HCT116 (cell line): Measurements from ENCODE around the gene NFE2. TPM values are rescaled to one million over a fixed set of nuclear protein-coding genes. Genes with fewer than 3 reads are reported as not detected.
A peak's percentile ranks its signal among the peaks of the same experiment; 100 is the strongest.
"Not testable (repeated sequence)": the region's sequence is repeated elsewhere in the genome, so short reads cannot be mapped to it uniquely, and the experiment has no call there.

Experiments used
- ATAC-seq: fragments of 200-7000 bp; cut with Tn5 transposase; 2 replicates; pipeline ENCODE4 v1.9.1; 2020; ENCODE audit warnings: mild to moderate bottlenecking, moderate library complexity
- BruUV-seq: library from RNA; stranded (reverse); fragments of 400-500 nt; replicated peaks from 2 replicates; lab custom pipeline; 2021; lab: Mats Ljungman, UMichigan
- CTCF ChIA-PET: fragments of 300-600 bp; sonication (Branson Sonifier 250); formaldehyde crosslinking; loops from one replicate; lab custom pipeline; 2021; ENCODE audit warnings: antibody characterized with exemption; lab: Charles Lee
- POLR2A ChIA-PET: fragments of 300-600, 350-600 bp; sonication (Branson Sonifier 250); formaldehyde crosslinking; loops from one replicate; lab custom pipeline; 2021; ENCODE audit warnings: antibody characterized with exemption; lab: Charles Lee
- RAD21 ChIA-PET, 2 experiments: fragments of 300-600 bp; sonication (Branson Sonifier 250); formaldehyde crosslinking; loops; one replicate each; lab custom pipeline; 2023; ENCODE audit warnings: low total read pairs in 2 of 2; ENCODE audit not compliant: uncharacterized antibody in 2 of 2, unreplicated experiment in 2 of 2, low non-redundant PET in 1 of 2; lab: Charles Lee
- DNase-seq: peaks from one replicate; pipeline ENCODE4 v3.0.0-alpha.2; 2010; ENCODE audit warnings: low read depth, low spot score
- H2AFZ ChIP-seq: fragments of 200-600 bp; shearing (Covaris generic), sonication (generic); 2 replicates; pipeline ENCODE4 v1.6.1; 2017; ENCODE audit warnings: low read depth, mixed run types, mixed read lengths, antibody characterized with exemption, low read length; ENCODE audit not compliant: poor library complexity, severe bottlenecking
- H3K27ac ChIP-seq: 2 replicates; pipeline ENCODE4 v1.5.1; 2012; ENCODE audit warnings: low read depth, low read length
- H3K27me3 ChIP-seq: fragments of 200-600 bp; sonication (generic); 2 replicates; pipeline ENCODE4 v1.6.1; 2016; ENCODE audit warnings: mixed run types, low read length, mixed read lengths; ENCODE audit not compliant: insufficient read depth
- H3K36me3 ChIP-seq, 2 experiments: fragments of 200-500 bp in 1 of 2; fragments of 200-600 bp in 1 of 2; sonication (Bioruptor generic) in 1 of 2; sonication (generic) in 1 of 2; 2 replicates each; pipeline versions ENCODE4 v1.5.1 to v1.6.1; 2014 to 2016; ENCODE audit warnings: low read length in 2 of 2, inconsistent platforms in 1 of 2, mixed read lengths in 1 of 2, mixed run types in 1 of 2; ENCODE audit not compliant: insufficient read depth in 2 of 2, control insufficient read depth in 1 of 2
- H3K4me1 ChIP-seq, 2 experiments: fragments of 200-600 bp in 1 of 2; sonication (generic) in 1 of 2; 2 replicates each; pipeline versions ENCODE4 v1.5.1 to v1.6.1; 2012 to 2017; ENCODE audit warnings: low read length in 2 of 2, inconsistent platforms in 1 of 2, mild to moderate bottlenecking in 1 of 2, mixed read lengths in 1 of 2, mixed run types in 1 of 2, moderate library complexity in 1 of 2; ENCODE audit not compliant: insufficient read depth in 2 of 2, control insufficient read depth in 1 of 2
- H3K4me2 ChIP-seq: fragments of 200-600 bp; sonication (generic); 2 replicates; pipeline ENCODE4 v1.6.1; 2017; ENCODE audit warnings: mixed run types, low read length, mixed read lengths
- H3K4me3 ChIP-seq, 2 experiments: fragments of 200-600 bp in 1 of 2; sonication (generic) in 1 of 2; replicated peaks in 1 of 2; 2 replicates each; pipeline ENCODE4 v1.5.1; 2011 to 2016; ENCODE audit warnings: low read length in 2 of 2, control low read depth in 1 of 2, low read depth in 1 of 2, mild to moderate bottlenecking in 1 of 2, mixed read lengths in 1 of 2, mixed run types in 1 of 2
- H3K79me2 ChIP-seq: fragments of 200-600 bp; sonication (generic); 2 replicates; pipeline ENCODE4 v1.6.1; 2017; ENCODE audit warnings: mild to moderate bottlenecking, mixed run types, low read length, moderate library complexity, mixed read lengths; ENCODE audit not compliant: insufficient read depth
- H3K9ac ChIP-seq: fragments of 200-600 bp; sonication (generic); 2 replicates; pipeline ENCODE4 v1.6.1; 2016; ENCODE audit warnings: low read length, mixed read lengths
- H3K9me2 ChIP-seq: fragments of 200-600 bp; sonication (generic), shearing (Covaris generic); 2 replicates; pipeline ENCODE4 v1.6.1; 2017; ENCODE audit warnings: mixed run types, mild to moderate bottlenecking, moderate library complexity; ENCODE audit not compliant: insufficient read depth
- H3K9me3 ChIP-seq, 2 experiments: fragments of 200-500 bp in 1 of 2; fragments of 200-600 bp in 1 of 2; sonication (Bioruptor generic) in 1 of 2; sonication (generic) in 1 of 2; 2 replicates each; pipeline ENCODE4 v1.6.1; 2014 to 2017; ENCODE audit warnings: low read length in 2 of 2, mixed read lengths in 2 of 2, inconsistent platforms in 1 of 2, low read depth in 1 of 2, mild to moderate bottlenecking in 1 of 2, mixed run types in 1 of 2, moderate library complexity in 1 of 2; ENCODE audit not compliant: control insufficient read depth in 1 of 2, insufficient read depth in 1 of 2
- H4K20me1 ChIP-seq: fragments of 200-600 bp; sonication (generic), shearing (Covaris generic); 2 replicates; pipeline ENCODE4 v1.6.1; 2017; ENCODE audit warnings: mixed run types, mild to moderate bottlenecking, moderate library complexity; ENCODE audit not compliant: insufficient read depth
- EZH2 ChIP-seq: fragments of 200-600 bp; sonication (generic); IDR thresholded peaks from 2 replicates; pipeline ENCODE4 v1.6.1; 2017; ENCODE audit warnings: antibody characterized with exemption, mixed run types
- POLR2A ChIP-seq: IDR thresholded peaks from 2 replicates; pipeline ENCODE4 v1.7.0; 2011; ENCODE audit warnings: borderline replicate concordance; ENCODE audit not compliant: insufficient read depth, insufficient read length; ENCODE audit errors: extremely low read depth
- POLR2AphosphoS5 ChIP-seq: IDR thresholded peaks from 2 replicates; pipeline ENCODE4 v1.6.1; 2011; ENCODE audit warnings: mild to moderate bottlenecking, low read depth, low read length, moderate library complexity
- SRF ChIP-seq: IDR thresholded peaks from 2 replicates; pipeline ENCODE4 v1.6.1; 2012; ENCODE audit warnings: low read depth
- TCF7L2 ChIP-seq: IDR thresholded peaks from 2 replicates; pipeline ENCODE4 v1.7.0; 2011; ENCODE audit warnings: borderline replicate concordance, inconsistent platforms; ENCODE audit not compliant: insufficient read depth, insufficient read length; ENCODE audit errors: extremely low read depth
- YY1 ChIP-seq: IDR thresholded peaks from 2 replicates; pipeline ENCODE4 v1.6.1; 2011; ENCODE audit warnings: low read length, low read depth, moderate library complexity, mild to moderate bottlenecking; ENCODE audit not compliant: insufficient replicate concordance; ENCODE audit errors: extremely low read depth
- ZFX ChIP-seq: fragments of 450-650 bp; IDR thresholded peaks from 2 replicates; pipeline ENCODE4 v1.6.1; 2017
- intact Hi-C: fragments of 100-400 bp; cut with micrococcal nuclease; formaldehyde crosslinking; loops from 2 replicates; pipeline ENCODE4 v1.10.0; 2022
- total RNA-seq: library from RNA; stranded (reverse); gene quantifications from one replicate; pipeline ENCODE4 v1.2.1, GENCODE V29; 2021; ENCODE audit not compliant: unreplicated experiment

NFE2 gene
- total RNA-seq, 1 experiment from 2014 or later: 1.3 TPM

- Histone ChIP-seq H4K20me1 (peaks cover 35% of the 10 kb centered on the region), H3K27ac (peak overlapping the region; percentile 93), H3K4me1 (peaks cover 17 to 55% of the 10 kb centered on the region in 2 experiments), H3K9ac (peak overlapping the region; percentile 97), H3K4me2 (peak overlapping the region; percentile 88), H3K36me3 (peaks cover 36 to 62% of the 10 kb centered on the region in 2 experiments), H3K4me3 (peak overlapping the region; percentile 81 to 96), H3K79me2 (peaks cover 85% of the 10 kb centered on the region)
- ChIA-PET CTCF (interaction anchor here (1.5 to 2.5 kb wide), 2 partner anchors 13 to 29 kb away, joined by 5 to 16 read pairs; no protein-coding TSS in a partner anchor), POLR2A (interaction anchor here (1.0 to 2.8 kb wide), 6 partner anchors 9 to 52 kb away, joined by 5 to 73 read pairs (median 18); partner anchors contain the start of gene COPZ1)
- ATAC-seq, DNase-seq, BruUV-seq, RAD21 ChIA-PET, intact Hi-C loops, H3K9me3 ChIP-seq, H3K27me3 ChIP-seq, H2AFZ ChIP-seq, H3K9me2 ChIP-seq: not testable (repeated sequence)
These were observed 19.6 kb downstream of the NFE2 start for GRCh38 chr12:54281261-54281638.

- Histone ChIP-seq H2AFZ (no peak within 1 kb of the TSS), H3K27me3 (no peaks in the 10 kb centered on the region), H3K4me2 (peak within 1 kb of the TSS; percentile 88), H3K36me3 (peaks cover 30 to 56% of the 10 kb centered on the region in 2 experiments), H4K20me1 (peaks cover 30% of the 10 kb centered on the region), H3K9ac (peak within 1 kb of the TSS; percentile 97), H3K9me2 (no peaks in the 10 kb centered on the region), H3K4me1 (peaks cover 15 to 50% of the 10 kb centered on the region in 2 experiments), H3K79me2 (peaks cover 86% of the 10 kb centered on the region), H3K9me3 (no peaks in the 10 kb centered on the region), H3K4me3 (peak within 1 kb of the TSS; percentile 81 to 96), H3K27ac (peak within 1 kb of the TSS; percentile 93)
- TF ChIP-seq POLR2A (peak; percentile 97), ZFX (peak; percentile 87), SRF (no peak), YY1 (peak; percentile 87), EZH2 (no peak), POLR2AphosphoS5 (peak; percentile 99), TCF7L2 (peak; percentile 83)
- RAD21 ChIA-PET: interaction anchor here (0.6 to 1.3 kb wide), 2 partner anchors 29 to 78 kb away, joined by 3 to 4 read pairs; no protein-coding TSS in a partner anchor
- CTCF ChIA-PET: interaction anchor here (0.7 to 2.5 kb wide), 13 partner anchors 8 to 275 kb away, joined by 3 to 16 read pairs (median 4); partner anchors contain the start of gene COPZ1
- BruUV-seq: no TSS peak
- DNase-seq: peak; percentile 100
- POLR2A ChIA-PET: interaction anchor here (0.6 to 2.8 kb wide), 32 partner anchors 10 to 141 kb away, joined by 3 to 73 read pairs (median 5); partner anchors contain the start of genes COPZ1 and NFE2
- intact Hi-C loops: loop anchor here (1.0 kb wide), 1 partner anchor 45 kb away; the partner anchor contains the start of gene COPZ1
- peak; percentile 87 for ATAC-seq
These were observed 20.2 kb downstream of the NFE2 start, which contains the start of gene HNRNPA1 for GRCh38 chr12:54280468-54281260. Gene HNRNPA1, plus strand, starts transcription at chr12:54280726. Its CDS starts 82 bp downstream, at chr12:54280808.
